WI38 (cell line): Measurements from ENCODE around the gene RAPGEF2.

ENCODE experiments used
- H3K4me3 ChIP-seq: 2 replicates; pipeline ENCODE4 v1.5.1; 2011; ENCODE audit warnings: low read depth, mild to moderate bottlenecking, control low read depth, low read length
- CTCF ChIP-seq: IDR thresholded peaks from 2 replicates; pipeline ENCODE4 v1.5.1; 2012; ENCODE audit warnings: low read depth, mild to moderate bottlenecking, control low read depth, low read length

RAPGEF2 gene

DNA sequence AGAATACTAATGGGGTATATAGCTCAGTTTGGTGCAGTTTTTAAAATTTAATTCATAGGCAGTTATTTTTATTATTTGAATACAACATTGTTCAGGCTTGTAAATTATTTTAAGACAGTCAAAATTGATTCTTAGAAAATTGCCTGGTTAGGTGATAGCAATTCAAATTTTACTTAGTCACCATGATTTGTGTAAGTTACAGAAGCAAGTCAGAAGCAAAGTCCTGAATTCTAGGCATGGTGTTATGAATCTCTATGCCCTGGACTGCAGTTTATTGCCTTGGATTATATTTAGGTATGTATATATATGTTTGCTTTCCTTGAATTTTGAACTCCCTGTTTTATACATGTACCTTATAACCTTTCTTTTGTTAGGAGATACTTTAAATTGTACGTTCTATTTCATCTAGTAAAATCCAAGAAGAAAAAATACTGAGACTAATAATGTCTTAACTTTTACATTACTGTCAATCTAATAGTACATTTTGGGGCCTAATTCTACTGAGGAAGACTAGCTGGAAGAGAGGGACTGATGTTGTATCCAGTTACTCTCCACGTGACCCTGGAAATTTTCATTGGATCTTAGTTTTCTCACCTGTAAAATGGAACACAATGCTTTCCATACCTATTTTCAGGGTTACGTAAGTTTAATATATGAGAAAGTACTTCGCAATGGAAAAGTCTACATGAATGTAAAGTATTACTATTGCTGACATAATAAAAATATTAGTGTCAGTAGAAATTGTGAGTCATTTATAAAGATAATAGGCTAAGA, 25.1 kb downstream of the RAPGEF2 start:
- no peak overlapping the region for H3K4me3 ChIP-seq
- no peak for TF ChIP-seq CTCF

DNA sequence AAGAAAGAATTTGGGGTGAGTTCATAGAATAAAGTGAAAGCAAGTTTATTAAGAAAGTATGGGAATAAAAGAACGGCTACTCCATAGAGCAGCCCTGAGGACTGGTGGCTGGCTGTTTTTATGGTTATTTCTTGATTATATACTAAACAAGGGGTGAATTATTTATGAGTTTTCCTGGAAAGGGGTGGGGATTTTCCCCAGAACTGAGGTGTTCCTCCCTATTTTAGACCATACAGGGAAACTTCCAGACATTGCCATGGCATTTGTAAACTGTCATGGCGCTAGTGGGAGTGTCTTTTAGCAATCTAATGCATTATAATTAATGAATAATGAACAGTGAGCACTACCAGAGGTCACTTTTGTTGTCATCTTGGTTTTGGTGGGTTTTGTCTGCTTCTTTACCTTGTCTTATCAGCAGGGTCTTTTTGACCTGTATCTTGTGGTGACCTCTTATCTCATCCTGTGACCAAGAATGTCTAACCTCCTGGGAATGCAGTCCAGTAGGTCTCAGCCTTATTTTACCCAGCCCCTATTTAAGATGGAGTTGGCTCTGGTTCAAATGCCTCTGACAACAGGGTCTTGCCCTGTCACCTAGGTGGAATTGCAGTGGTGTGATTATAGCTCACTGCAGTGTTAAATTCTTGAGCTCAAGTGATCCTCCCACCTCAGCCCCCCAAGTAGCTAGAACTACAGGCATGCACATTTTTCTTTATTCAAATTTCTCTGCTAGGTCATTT, 27.1 kb downstream of the RAPGEF2 start:
- no peak for TF ChIP-seq CTCF
- no peak overlapping the region for H3K4me3 ChIP-seq

GRCh38 chr4:159131564-159131963, 28.7 kb downstream of the RAPGEF2 start:
- no peak for TF ChIP-seq CTCF
- H3K4me3 ChIP-seq: no peak overlapping the region

DNA sequence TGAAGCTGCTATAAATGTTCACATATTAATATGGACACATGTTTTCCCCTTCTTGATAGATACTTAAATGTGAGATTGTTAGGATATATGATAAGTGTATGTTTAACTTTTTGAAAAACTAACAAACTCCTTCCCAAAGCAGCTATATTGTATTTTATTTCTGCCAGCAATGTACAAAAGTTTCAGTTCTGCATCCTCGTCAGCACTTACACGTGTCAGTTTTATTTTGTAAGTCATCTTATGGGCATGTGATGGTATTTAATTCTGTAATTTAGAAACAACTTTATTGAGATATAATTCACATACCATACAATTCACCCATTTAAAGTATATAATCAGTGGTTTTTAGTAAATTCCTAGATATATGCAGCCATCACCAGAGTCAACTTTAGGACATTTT, 31.6 kb downstream of the RAPGEF2 start:
- H3K4me3 ChIP-seq: no peak overlapping the region
- no peak for TF ChIP-seq CTCF

DNA sequence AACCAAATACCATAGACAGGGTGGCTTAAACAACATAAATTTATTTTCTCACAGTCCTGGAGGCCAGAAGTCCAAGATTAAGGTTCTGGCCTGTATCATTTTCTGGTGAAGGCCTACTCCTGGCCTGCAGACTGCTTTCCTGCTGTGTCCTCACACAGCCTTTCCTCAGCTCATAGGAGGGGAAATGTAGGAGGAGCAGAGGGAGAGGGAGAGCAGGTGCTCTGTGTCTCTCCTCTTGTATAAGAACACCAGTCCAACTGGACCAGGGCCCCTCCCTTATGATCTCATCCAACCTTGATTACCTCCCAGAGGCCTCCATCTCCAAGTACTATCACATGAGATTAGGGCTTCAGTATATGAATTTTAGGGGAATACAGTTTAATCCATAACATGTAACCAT, 34.3 kb downstream of the RAPGEF2 start:
- no peak overlapping the region for H3K4me3 ChIP-seq
- no peak for TF ChIP-seq CTCF

GRCh38 chr4:159138436-159138835, 35.6 kb downstream of the RAPGEF2 start:
- no peak for TF ChIP-seq CTCF

DNA sequence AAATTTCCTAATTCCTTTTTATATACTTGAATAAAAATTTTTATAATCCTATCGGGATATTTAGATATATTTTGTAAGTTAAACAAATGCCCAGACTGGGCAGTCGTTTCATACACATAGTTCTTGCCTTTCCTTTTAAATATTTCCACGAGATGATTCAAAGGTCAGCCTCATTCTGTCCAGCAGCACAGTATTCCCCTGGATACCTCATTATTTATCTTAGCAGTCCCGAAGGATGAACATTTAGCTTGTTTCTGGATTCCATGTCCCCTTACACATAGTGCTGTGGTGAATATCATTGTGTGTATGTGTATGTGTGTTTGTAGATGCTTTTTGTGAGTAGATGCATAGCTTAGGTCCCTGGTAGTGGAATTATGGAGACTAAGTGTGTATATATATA, 38.3 kb downstream of the RAPGEF2 start:
- no peak for TF ChIP-seq CTCF
- no peak overlapping the region for H3K4me3 ChIP-seq

More at GRCh38 chr4:159138436-159138835, 35.6 kb downstream of the RAPGEF2 start:
- no peak overlapping the region for H3K4me3 ChIP-seq
